GM18519 (cell line): ENCODE data around the gene S100A2.

ENCODE experiments used
- ATAC-seq: cut with Tn5 transposase; IDR thresholded peaks from one replicate; pipeline ENCODE4 v1.9.1; 2021; ENCODE audit warnings: mild to moderate bottlenecking, moderate library complexity; ENCODE audit not compliant: unreplicated experiment, low FRiP score

Gene S100A2

GRCh38 chr1:153565529-153566374 lies at the start of gene S100A2:
Gene S100A2 (minus strand): TSS chr1:153565844. CDS start chr1:153563877, 1,967 bp downstream.
- ATAC-seq: no peak

DNA sequence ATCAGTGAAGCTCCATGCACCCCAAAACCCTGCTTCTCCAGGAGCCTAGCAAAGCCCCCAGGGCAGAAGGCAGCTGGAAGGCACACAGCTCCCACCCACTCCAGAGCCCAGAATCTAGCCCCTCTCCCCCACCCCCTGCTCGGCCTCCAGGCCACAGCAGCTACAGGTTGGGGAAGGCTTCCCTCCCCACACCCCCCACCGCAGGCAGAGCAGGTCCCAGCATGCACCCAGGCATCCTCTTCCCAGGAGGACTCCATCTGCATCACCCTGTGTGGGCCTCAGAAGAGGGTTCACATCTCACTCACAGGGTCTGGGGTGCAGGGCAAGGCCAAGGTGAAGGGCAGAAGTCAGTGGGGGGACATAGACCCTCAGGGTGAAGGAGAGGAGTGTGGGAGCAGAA lies 49.8 kb upstream of the S100A2 start:
- no peak for ATAC-seq

DNA sequence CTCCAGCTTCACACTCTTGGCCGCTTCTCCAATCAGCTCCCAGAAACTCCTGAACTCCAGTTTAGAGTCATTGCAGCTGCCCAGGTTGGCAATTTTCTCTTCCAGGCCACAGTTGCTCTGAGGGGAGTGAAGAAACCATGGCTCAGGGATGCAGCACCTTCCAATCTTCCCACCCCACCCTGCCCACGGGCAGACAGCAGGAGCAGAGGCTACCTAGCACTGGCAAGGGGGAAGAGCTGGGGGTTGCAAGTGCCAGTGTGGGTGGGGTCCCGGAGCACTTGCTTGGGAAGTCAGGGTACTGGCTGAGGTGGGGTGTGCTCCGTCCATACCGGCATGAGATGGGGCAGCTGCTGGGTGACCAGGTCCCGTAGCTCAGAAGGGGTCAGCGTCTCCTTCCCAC lies 49.3 kb upstream of the S100A2 start:
- ATAC-seq: no peak

DNA sequence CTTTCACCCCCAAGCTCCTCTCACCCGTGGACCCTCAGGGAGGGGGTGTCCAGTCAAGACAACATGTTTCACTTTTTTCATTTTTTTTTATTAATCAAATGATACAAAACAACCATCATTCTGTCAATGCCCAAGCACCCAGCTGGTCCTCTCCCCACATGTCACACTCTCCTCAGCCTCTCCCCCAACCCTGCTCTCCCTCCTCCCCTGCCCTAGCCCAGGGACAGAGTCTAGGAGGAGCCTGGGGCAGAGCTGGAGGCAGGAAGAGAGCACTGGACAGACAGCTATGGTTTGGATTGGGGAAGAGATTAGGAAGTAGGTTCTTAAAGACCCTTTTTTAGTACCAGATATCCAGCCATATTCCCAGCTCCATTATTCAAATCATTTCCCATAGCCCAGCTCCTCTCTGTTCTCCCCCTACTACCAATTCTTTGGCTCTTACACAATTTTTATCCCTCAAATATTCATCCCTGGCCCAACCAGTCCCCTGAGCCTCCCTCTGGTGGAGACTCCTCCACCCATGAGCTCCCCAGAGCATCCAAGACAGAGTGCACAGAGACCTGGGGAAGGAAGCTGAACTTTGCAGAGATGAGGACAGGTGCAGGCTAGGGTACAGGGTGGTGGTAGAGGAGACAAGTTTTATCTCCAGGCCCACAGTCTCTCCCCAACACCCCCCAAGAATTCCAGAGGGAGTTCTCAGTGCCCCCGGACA lies 48.7 kb upstream of the S100A2 start:
- ATAC-seq: no peak

GRCh38 chr1:153613406-153613805 lies 47.8 kb upstream of the S100A2 start:
- no peak for ATAC-seq

- ATAC-seq: no peak
Measured at GRCh38 chr1:153612755-153613331, 47.2 kb upstream of the S100A2 start, which contains the start of gene S100A16. Gene S100A16 (minus strand): TSS chr1:153613137. CDS start chr1:153608151, 4,986 bp downstream.

GRCh38 chr1:153612111-153612754 lies 46.6 kb upstream of the S100A2 start:
- ATAC-seq: no peak

- ATAC-seq: no peak
Measured at GRCh38 chr1:153611356-153611755, 45.7 kb upstream of the S100A2 start.

DNA sequence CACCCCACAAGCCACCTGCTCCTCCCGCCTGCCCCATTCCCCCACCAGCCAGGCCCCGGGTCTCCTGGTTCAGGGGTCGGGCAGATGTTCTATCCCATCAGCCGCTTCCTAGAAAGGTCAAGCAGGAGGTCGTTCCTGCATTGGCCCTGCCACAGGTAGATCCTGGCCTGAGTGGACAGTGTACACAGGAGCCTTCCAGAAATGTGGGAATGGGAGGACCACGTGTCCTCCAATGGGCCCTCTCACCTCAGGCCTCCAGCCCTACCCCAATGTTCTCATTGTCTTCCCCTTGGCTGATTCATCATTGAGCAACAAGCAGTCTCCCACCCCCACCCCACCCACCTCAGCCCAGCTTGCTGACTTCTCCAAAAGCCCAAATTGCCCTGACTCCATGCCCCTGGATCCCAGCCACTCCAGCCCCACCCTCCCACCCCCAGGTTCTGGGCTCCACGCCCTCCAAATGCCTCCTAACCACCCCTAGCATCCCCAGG lies 45.2 kb upstream of the S100A2 start:
- ATAC-seq: no peak

DNA sequence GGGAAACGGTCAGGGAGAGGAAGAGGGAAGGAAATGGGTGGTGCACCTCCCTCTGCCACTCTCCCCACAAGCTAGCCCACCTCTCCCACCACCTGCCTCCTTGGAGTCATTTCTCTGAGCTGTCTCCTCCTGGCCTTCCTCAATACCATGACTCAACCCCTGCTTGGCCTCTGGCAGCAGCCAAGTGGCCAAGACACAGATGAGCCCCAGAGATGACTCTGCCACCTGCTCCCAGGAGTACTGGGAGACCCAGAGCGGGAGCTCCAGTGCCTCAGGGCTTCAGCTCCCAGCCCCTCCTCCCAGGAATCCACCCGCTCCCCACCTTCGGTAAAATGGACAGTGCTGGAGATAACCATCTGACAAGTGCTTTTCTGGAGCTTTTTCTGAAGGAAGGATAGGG lies 44.7 kb upstream of the S100A2 start:
- no peak for ATAC-seq

DNA sequence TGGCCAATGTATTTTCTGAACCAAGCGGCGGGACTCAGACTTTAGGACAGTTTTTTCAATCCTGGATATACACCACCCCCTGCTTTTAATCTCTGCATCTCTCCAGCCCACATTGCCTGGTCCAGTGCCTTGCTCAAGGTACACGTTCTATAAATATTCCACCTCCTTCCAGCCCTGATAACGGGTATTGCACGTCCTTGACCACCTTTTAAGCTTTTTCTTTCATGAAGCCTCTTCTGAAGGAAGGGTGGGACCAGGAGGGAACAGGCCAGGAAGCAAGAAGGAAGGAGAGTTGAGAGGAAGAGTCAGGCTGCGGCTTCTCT lies 43.9 kb upstream of the S100A2 start:
- ATAC-seq: no peak

DNA sequence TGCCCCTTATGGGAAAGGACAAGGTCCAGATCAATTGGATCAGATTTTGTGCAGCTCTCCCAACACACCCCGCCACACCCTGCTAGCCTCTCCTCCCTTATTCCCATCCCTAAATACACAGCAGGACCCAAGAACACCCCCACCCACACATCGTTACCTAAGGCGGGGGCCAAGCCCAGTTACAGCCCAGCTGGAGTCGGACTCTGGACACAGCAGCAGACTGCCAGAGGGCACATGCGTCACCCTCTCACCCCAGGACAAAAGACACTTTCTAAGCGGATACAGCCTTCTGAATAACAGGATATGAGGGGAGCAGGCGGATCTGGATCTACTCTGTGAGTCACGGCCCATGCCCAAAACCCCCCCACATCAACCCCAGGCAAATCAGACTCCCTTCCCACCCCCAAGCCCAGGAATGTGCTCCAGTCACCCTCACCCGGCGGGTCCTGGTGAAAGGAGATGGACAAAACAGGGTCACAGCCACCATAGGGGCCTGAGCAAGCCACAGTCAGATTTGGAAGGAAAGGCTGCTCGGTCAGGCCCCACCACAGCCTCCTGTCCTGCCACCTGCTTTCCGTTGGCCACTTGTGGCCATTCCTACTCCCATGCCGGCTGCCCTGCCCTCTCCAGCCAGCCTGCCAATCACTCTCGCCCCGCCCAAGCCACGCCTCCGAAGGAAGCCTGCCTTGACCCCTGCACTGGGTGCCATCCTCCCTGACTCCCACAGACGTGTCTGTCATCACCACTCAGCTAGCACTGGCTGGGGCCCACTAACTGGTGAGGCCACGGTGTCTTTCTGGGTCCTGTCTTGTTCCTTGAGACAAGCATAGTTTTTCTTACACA lies 43.3 kb upstream of the S100A2 start:
- ATAC-seq: no peak

GRCh38 chr1:153608089-153608682 lies 42.5 kb upstream of the S100A2 start:
- no peak for ATAC-seq

GRCh38 chr1:153607381-153607780 lies 41.7 kb upstream of the S100A2 start:
- ATAC-seq: no peak

DNA sequence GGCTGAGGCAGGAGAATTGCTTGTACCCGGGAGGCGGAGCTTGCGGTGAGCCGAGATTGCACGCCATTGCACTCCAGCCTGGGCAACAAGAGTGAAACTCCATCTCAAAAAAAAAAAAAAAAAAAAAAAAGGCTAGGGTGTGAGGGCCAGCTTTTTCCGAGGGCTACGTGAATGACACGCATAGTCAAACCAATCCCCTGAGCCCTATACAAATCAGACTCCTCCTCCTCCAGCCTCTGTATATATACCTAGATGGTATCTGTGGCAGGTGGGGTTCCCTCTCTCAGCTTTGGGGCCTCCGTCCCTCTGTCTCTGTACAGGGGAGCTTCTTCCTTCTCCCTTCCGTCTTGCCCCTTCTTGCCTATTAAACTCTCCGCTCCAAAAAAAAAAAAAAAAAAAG lies 40.5 kb upstream of the S100A2 start:
- ATAC-seq: no peak

- ATAC-seq: no peak
Measured at GRCh38 chr1:153602749-153603148, 37.1 kb upstream of the S100A2 start.

DNA sequence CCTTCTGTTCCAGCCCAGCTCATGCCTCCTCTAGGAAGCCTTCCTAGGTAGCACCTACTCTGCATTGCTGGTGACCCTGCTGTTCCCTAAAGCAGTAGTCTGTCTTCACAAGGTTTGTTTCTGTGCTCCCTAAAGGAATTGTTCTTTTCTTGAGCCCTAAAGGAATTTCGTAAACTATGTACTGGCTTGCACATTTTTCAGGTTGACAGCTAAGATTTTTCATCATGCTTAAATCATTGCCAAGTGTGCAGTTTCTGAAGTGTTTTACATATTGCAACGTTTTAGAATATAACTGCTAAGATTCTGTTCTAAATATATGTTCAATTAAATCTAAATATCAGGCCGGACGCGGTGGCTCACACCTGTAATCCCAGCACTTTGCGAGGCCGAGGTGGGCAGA lies 34.2 kb upstream of the S100A2 start:
- no peak for ATAC-seq

DNA sequence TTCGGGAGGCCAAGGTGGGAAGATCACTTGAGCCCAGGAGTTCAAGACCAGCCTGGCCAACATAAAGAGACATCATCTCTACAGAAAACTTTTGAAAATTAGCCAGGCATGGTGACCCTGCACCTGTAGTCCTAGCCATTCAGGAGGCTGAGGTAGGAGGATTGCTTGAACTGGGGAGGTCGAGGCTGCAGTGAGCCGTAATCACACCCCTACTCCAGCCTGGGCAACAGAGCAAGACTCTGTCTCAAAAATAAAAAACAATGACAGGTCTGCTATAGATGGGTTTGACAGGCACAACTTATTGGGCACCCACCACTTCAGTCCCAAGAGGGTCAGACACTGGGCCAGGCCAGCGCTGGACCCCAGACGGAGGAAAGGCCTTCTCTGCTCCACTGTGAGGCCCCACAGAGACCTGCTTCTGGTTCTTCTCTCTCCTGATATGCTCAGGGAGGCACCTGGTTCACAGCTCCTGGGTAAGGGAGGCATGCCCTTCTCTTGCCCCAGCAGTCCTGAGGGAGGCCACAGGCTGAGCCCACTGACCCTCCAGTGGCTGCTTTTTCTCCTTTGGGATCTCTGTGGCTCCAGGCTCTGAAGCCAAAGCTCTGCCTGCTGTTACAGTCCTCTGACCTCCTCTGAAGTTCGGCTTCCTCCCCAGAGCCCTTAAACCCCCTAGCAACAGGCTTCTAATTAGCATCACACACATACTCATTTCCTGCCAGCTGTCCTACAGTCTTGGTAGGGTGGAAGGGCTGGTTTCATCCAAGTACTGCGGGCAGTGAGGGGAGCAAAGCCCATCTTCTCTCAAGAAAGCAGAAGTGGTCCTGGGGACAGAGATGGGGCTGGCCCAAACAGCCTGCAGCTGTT lies 32.9 kb upstream of the S100A2 start:
- ATAC-seq: peak; percentile 87

DNA sequence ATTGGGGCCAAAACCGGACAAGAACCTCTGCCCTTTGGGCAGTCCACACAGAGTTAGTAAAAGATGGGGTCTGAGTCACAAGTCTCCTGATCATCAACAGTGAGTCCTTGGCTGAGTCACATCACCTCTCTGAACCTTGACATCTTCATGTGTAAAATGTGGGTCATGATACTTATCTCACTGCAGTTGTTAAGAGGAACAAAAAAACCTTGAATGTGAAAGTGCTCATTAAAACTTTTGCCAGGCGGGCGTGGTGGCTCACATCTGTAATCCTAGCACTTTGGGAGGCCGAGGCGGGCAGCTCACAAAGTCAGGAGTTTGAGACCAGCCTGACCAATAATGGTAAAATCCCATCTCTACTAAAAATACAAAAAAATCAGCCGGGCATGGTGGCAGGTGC lies 31.6 kb upstream of the S100A2 start:
- no peak for ATAC-seq
